ENCODE measurements around the gene BDH1. TPM values are rescaled to one million over a fixed set of nuclear protein-coding genes. Genes with fewer than 3 reads are reported as not detected.

The BDH1 gene
- total and polyA plus RNA-seq, 7 donors, result 2.3 to 138 (median 16.8) TPM

- H3K9me3 ChIP-seq, result no peaks in the 10 kb centered on the region
- H3K4me1 ChIP-seq, result peaks cover 0 to 21% (median 19%) of the 10 kb centered on the region in 4 donors
- WGBS, 2 donors, result 97% methylated on average over 6 of the region's 6 CpGs
- TF ChIP-seq EP300 (IDR thresholded peaks at IDR 0.05) (no peak), CTCF (IDR thresholded peaks at IDR 0.05) (no peak), POLR2AphosphoS5 (IDR thresholded peaks at IDR 0.05) (no peak), POLR2A (IDR thresholded peaks at IDR 0.05) (no peak)
- no peak overlapping the region for H3K27ac ChIP-seq
- no peak overlapping the region for H3K4me3 ChIP-seq
- DNase-seq, result no peak
- intact Hi-C loops (cut with DNase I), result no loop called here
- peaks cover 0 to 13% (median 0%) of the 10 kb centered on the region in 3 donors for H3K27me3 ChIP-seq
- H3K36me3 ChIP-seq, result no peaks in the 10 kb centered on the region
Observed at GRCh38 chr3:197552198-197552597, 3.6 kb downstream of the BDH1 start.

GRCh38 chr3:197550489-197550888 lies 5.3 kb downstream of the BDH1 start:
- H3K4me1 ChIP-seq, result peaks cover 0 to 13% (median 11%) of the 10 kb centered on the region in 4 donors
- no peak for DNase-seq
- H3K36me3 ChIP-seq, result no peaks in the 10 kb centered on the region
- TF ChIP-seq EP300 (IDR thresholded peaks at IDR 0.05) (no peak), POLR2A (IDR thresholded peaks at IDR 0.05) (no peak), CTCF (IDR thresholded peaks at IDR 0.05) (no peak), POLR2AphosphoS5 (IDR thresholded peaks at IDR 0.05) (no peak)
- H3K4me3 ChIP-seq, result no peak overlapping the region
- H3K9me3 ChIP-seq, result no peaks in the 10 kb centered on the region
- 78 to 82% methylated on average over 9 of the region's 9 CpGs for WGBS, 2 donors
- H3K27me3 ChIP-seq, result no peaks in the 10 kb centered on the region
- intact Hi-C loops (cut with DNase I), result no loop called here
- H3K27ac ChIP-seq, result peak overlapping the region in 1 of 4 donors; percentile 20

- Histone ChIP-seq H3K27me3 (no peaks in the 10 kb centered on the region), H3K4me3 (no peak overlapping the region), H3K9me3 (no peaks in the 10 kb centered on the region), H3K36me3 (no peaks in the 10 kb centered on the region), H3K4me1 (peaks cover 0 to 10% (median 7%) of the 10 kb centered on the region in 4 donors), H3K27ac (peak overlapping the region in 1 of 4 donors; percentile 50)
- 72 to 81% methylated on average over 6 of the region's 6 CpGs for WGBS, 2 donors
- intact Hi-C loops (cut with DNase I), result no loop called here
- no peak for DNase-seq
- TF ChIP-seq POLR2AphosphoS5 (IDR thresholded peaks at IDR 0.05) (no peak), CTCF (IDR thresholded peaks at IDR 0.05) (no peak), EP300 (IDR thresholded peaks at IDR 0.05) (no peak), POLR2A (IDR thresholded peaks at IDR 0.05) (no peak)
Observed at GRCh38 chr3:197549261-197549885, 6.4 kb downstream of the BDH1 start.

GRCh38 chr3:197547306-197548011 lies 8.3 kb downstream of the BDH1 start:
- H3K9me3 ChIP-seq, result no peaks in the 10 kb centered on the region
- 17 to 68% methylated on average over 11 of the region's 11 CpGs for WGBS, 2 donors
- no peaks in the 10 kb centered on the region for H3K27me3 ChIP-seq
- H3K4me3 ChIP-seq, result no peak overlapping the region
- intact Hi-C loops (cut with DNase I), result no loop called here
- no peak overlapping the region for H3K27ac ChIP-seq
- no peaks in the 10 kb centered on the region for H3K36me3 ChIP-seq
- H3K4me1 ChIP-seq, result no peaks in the 10 kb centered on the region
- TF ChIP-seq EP300 (IDR thresholded peaks at IDR 0.05), result no peak
- TF ChIP-seq POLR2AphosphoS5 (IDR thresholded peaks at IDR 0.05), result no peak
- no peak for TF ChIP-seq POLR2A (IDR thresholded peaks at IDR 0.05)
- no peak for TF ChIP-seq CTCF (IDR thresholded peaks at IDR 0.05)
- DNase-seq, result no peak
